ENCODE measurements around the gene PPP2R1B. TPM values are rescaled to one million over a fixed set of nuclear protein-coding genes. Genes with fewer than 3 reads are reported as not detected.

The PPP2R1B gene
- total and polyA plus RNA-seq, 8 donors = 12.6 to 50.1 (median 31.3) TPM

- no peaks in the 10 kb centered on the region for H3K9me3 ChIP-seq
Measured at GRCh38 chr11:111733016-111733415, 33.2 kb downstream of the PPP2R1B start.

GRCh38 chr11:111731821-111732220 is 34.4 kb downstream of the PPP2R1B start:
- no peak for TF ChIP-seq CTCF (IDR thresholded peaks at IDR 0.05)
- Histone ChIP-seq H3K27ac (peak overlapping the region; percentile 39 to 86 (median 67)), H3K27me3 (no peaks in the 10 kb centered on the region), H3K9me3 (no peaks in the 10 kb centered on the region), H3K36me3 (no peaks in the 10 kb centered on the region), H3K4me1 (peaks cover 35 to 59% (median 42%) of the 10 kb centered on the region in 3 donors), H3K4me3 (no peak overlapping the region)
- ATAC-seq (peak in 1 of 4 donors; percentile 6), FAIRE-seq (no peak), DNase-seq (peak in 1 of 6 donors; percentile 50)
- intact Hi-C loops (cut with DNase I) = no loop called here
- WGBS, 2 donors = 71 to 74% methylated on average over 5 of the region's 5 CpGs

More at GRCh38 chr11:111733016-111733415, 33.2 kb downstream of the PPP2R1B start:
- Histone ChIP-seq H3K4me3 (no peak overlapping the region), H3K36me3 (no peaks in the 10 kb centered on the region), H3K27ac (peak overlapping the region; percentile 31 to 86 (median 58)), H3K4me1 (peaks cover 35 to 58% (median 41%) of the 10 kb centered on the region in 3 donors), H3K27me3 (no peaks in the 10 kb centered on the region)
- intact Hi-C loops (cut with DNase I) = no loop called here
- TF ChIP-seq CTCF (IDR thresholded peaks at IDR 0.05) = no peak
- 42 to 49% methylated on average over 7 of the region's 7 CpGs for WGBS, 2 donors
- FAIRE-seq (no peak), DNase-seq (peak in 4 of 6 donors; percentile 44 to 67 (median 58)), ATAC-seq (peak in 3 of 4 donors; percentile 2 to 55 (median 13))

- no peak for TF ChIP-seq CTCF (IDR thresholded peaks at IDR 0.05)
- intact Hi-C loops (cut with DNase I) = no loop called here
- FAIRE-seq (no peak), ATAC-seq (peak; percentile 39 to 75 (median 57)), DNase-seq (peak; percentile 40 to 84 (median 66))
- Histone ChIP-seq H3K27ac (peak overlapping the region; percentile 39 to 86 (median 67)), H3K36me3 (no peaks in the 10 kb centered on the region), H3K4me3 (no peak overlapping the region), H3K4me1 (peaks cover 35 to 62% (median 47%) of the 10 kb centered on the region in 3 donors), H3K27me3 (no peaks in the 10 kb centered on the region), H3K9me3 (no peaks in the 10 kb centered on the region)
- WGBS, 2 donors = 47 to 52% methylated on average over 22 of the region's 22 CpGs
Measured at GRCh38 chr11:111730871-111731591, 35.2 kb downstream of the PPP2R1B start.

- FAIRE-seq = no peak
- no peak overlapping the region for H3K4me3 ChIP-seq
- DNase-seq = no peak
- peaks cover 32 to 54% (median 37%) of the 10 kb centered on the region in 3 donors for H3K4me1 ChIP-seq
- 85 to 87% methylated on average over 9 of the region's 9 CpGs for WGBS, 2 donors
- intact Hi-C loops (cut with DNase I) = no loop called here
- ATAC-seq = no peak
- H3K27ac ChIP-seq = peak overlapping the region in 2 of 4 donors; percentile 8 to 86
- TF ChIP-seq CTCF (IDR thresholded peaks at IDR 0.05) = no peak
- no peaks in the 10 kb centered on the region for H3K9me3 ChIP-seq
- H3K27me3 ChIP-seq = no peaks in the 10 kb centered on the region
- peaks cover 0 to 5% (median 0%) of the 10 kb centered on the region in 3 donors for H3K36me3 ChIP-seq
Measured at GRCh38 chr11:111729831-111730311, 36.3 kb downstream of the PPP2R1B start.
